Prostate gland (tissue), 2 donors: ENCODE data around the gene ABTB2. TPM values are rescaled to one million over a fixed set of nuclear protein-coding genes. Genes with fewer than 3 reads are reported as not detected.

Experiments used
- DNase-seq: peaks from one replicate; pipeline ENCODE4 v3.0.0-alpha.2; 2019; ENCODE audit warnings: low spot score
- H3K27ac ChIP-seq, 2 donors: fragments of 200-600 bp; sonication (generic); 2 replicates each; pipeline ENCODE4 v1.5.1; 2017 to 2019
- H3K27me3 ChIP-seq: fragments of 200-600 bp; sonication (generic); replicated peaks from 2 replicates; pipeline ENCODE4 v1.5.1; 2019; ENCODE audit not compliant: insufficient read depth
- H3K36me3 ChIP-seq, 2 donors: fragments of 200-600 bp; sonication (generic); 1 replicate in 1 of 2; 2 replicates in 1 of 2; pipeline versions ENCODE4 v1.5.1 to v1.8.1; 2017 to 2019
- H3K4me1 ChIP-seq: fragments of 200-600 bp; sonication (generic); replicated peaks from 2 replicates; pipeline ENCODE4 v1.5.1; 2019
- H3K4me3 ChIP-seq, 2 donors: fragments of 200-600 bp; sonication (generic); 2 replicates each; pipeline ENCODE4 v1.5.1; 2017 to 2019
- H3K9me3 ChIP-seq: fragments of 200-600 bp; sonication (generic); 2 replicates; pipeline ENCODE4 v1.5.1; 2017
- CTCF ChIP-seq, 4 experiments: fragments of 200-600 bp in 2 of 4; fragments of 450-650 bp in 2 of 4; sonication (generic) in 2 of 4; IDR thresholded peaks; 1 replicate in 3 of 4; 2 replicates in 1 of 4; pipeline ENCODE4 v1.5.1; 2016 to 2019; ENCODE audit warnings: antibody characterized with exemption in 4 of 4, mild to moderate bottlenecking in 2 of 4, moderate library complexity in 2 of 4
- POLR2A ChIP-seq: fragments of 450-650 bp; IDR thresholded peaks from one replicate; pipeline ENCODE4 v1.6.1; 2016; ENCODE audit warnings: antibody characterized with exemption, mild to moderate bottlenecking
- POLR2AphosphoS5 ChIP-seq: sonication (generic); formaldehyde crosslinking; IDR thresholded peaks from one replicate; pipeline ENCODE4 v1.6.1; 2017; ENCODE audit warnings: antibody characterized with exemption
- WGBS: methylation state at CpG from one replicate; pipeline ENCODE4 v1.1.5; 2018; 5-methylcytosine and 5-hydroxymethylcytosine counted together
- intact Hi-C: fragments of 100-400 bp; cut with DNase I; formaldehyde crosslinking; loops from one replicate; pipeline ENCODE4 v1.14.2; 2022
- total RNA-seq, 2 donors: library from RNA; depleted of rRNA; stranded (reverse); fragments of >200 nt; gene quantifications; one replicate each; pipeline ENCODE4 v1.1.0, GENCODE V29; 2016

Gene ABTB2
- total RNA-seq, 2 donors from 2014 or later, result 3.0 to 13.7 TPM

- Histone ChIP-seq H3K27ac (no peak overlapping the region), H3K27me3 (no peaks in the 10 kb centered on the region), H3K4me1 (no peaks in the 10 kb centered on the region), H3K36me3 (no peaks in the 10 kb centered on the region), H3K4me3 (no peak overlapping the region), H3K9me3 (no peaks in the 10 kb centered on the region)
- no peak for DNase-seq
- TF ChIP-seq CTCF (IDR thresholded peaks at IDR 0.05), result no peak
- no peak for TF ChIP-seq POLR2A
- no peak for TF ChIP-seq POLR2AphosphoS5
- intact Hi-C loops, result no loop called here
- 84% methylated on average over 7 of the region's 7 CpGs for WGBS
Measured at GRCh38 chr11:34315394-34315793, 42.4 kb downstream of the ABTB2 start.

GRCh38 chr11:34314936-34315335 lies 42.9 kb downstream of the ABTB2 start:
- H3K9me3 ChIP-seq, result no peaks in the 10 kb centered on the region
- no peaks in the 10 kb centered on the region for H3K27me3 ChIP-seq
- WGBS, result 92% methylated on average over 10 of the region's 10 CpGs
- H3K4me3 ChIP-seq, result no peak overlapping the region
- no peak for DNase-seq
- intact Hi-C loops, result loop anchor here (5.0 kb wide), 2 partner anchors 32 to 48 kb away; no protein-coding TSS in a partner anchor
- no peak overlapping the region for H3K27ac ChIP-seq
- TF ChIP-seq POLR2A, result no peak
- no peak for TF ChIP-seq CTCF (IDR thresholded peaks at IDR 0.05)
- TF ChIP-seq POLR2AphosphoS5, result no peak
- no peaks in the 10 kb centered on the region for H3K4me1 ChIP-seq
- no peaks in the 10 kb centered on the region for H3K36me3 ChIP-seq

- no peaks in the 10 kb centered on the region for H3K4me1 ChIP-seq
- 97% methylated on average over 6 of the region's 6 CpGs for WGBS
- no peak overlapping the region for H3K27ac ChIP-seq
- DNase-seq, result no peak
- TF ChIP-seq POLR2AphosphoS5 (no peak), POLR2A (no peak), CTCF (IDR thresholded peaks at IDR 0.05) (no peak)
- no peak overlapping the region for H3K4me3 ChIP-seq
- no peaks in the 10 kb centered on the region for H3K27me3 ChIP-seq
- H3K36me3 ChIP-seq, result no peaks in the 10 kb centered on the region
- intact Hi-C loops, result loop anchor here (5.0 kb wide), 2 partner anchors 33 to 47 kb away; no protein-coding TSS in a partner anchor
- no peaks in the 10 kb centered on the region for H3K9me3 ChIP-seq
Measured at GRCh38 chr11:34314176-34314575, 43.6 kb downstream of the ABTB2 start.

GRCh38 chr11:34313099-34313517 lies 44.7 kb downstream of the ABTB2 start:
- no peak overlapping the region for H3K4me3 ChIP-seq
- H3K27ac ChIP-seq, result no peak overlapping the region
- H3K4me1 ChIP-seq, result no peaks in the 10 kb centered on the region
- DNase-seq, result no peak
- TF ChIP-seq POLR2AphosphoS5, result no peak
- TF ChIP-seq CTCF (IDR thresholded peaks at IDR 0.05), result no peak
- no peak for TF ChIP-seq POLR2A
- intact Hi-C loops, result loop anchor here (5.0 kb wide), 2 partner anchors 34 to 46 kb away; no protein-coding TSS in a partner anchor
- H3K9me3 ChIP-seq, result no peaks in the 10 kb centered on the region
- H3K36me3 ChIP-seq, result no peaks in the 10 kb centered on the region
- no peaks in the 10 kb centered on the region for H3K27me3 ChIP-seq
- 30% methylated on average over 6 of the region's 6 CpGs for WGBS

GRCh38 chr11:34311126-34311525 lies 46.7 kb downstream of the ABTB2 start:
- WGBS, result 56% methylated on average over 4 of the region's 4 CpGs
- Histone ChIP-seq H3K27ac (peak overlapping the region in 1 of 2 donors; percentile 4), H3K9me3 (no peaks in the 10 kb centered on the region), H3K4me3 (no peak overlapping the region), H3K4me1 (no peaks in the 10 kb centered on the region), H3K27me3 (no peaks in the 10 kb centered on the region), H3K36me3 (no peaks in the 10 kb centered on the region)
- no peak for DNase-seq
- intact Hi-C loops, result loop anchor here (5.0 kb wide), 2 partner anchors 36 to 44 kb away; no protein-coding TSS in a partner anchor
- TF ChIP-seq CTCF (IDR thresholded peaks at IDR 0.05) (no peak), POLR2A (no peak), POLR2AphosphoS5 (no peak)
